IPS-18a (cell line): ENCODE data around the gene TULP3.

Source experiments
- H3K27ac ChIP-seq: one replicate; pipeline ENCODE4 v1.5.1; 2013; ENCODE audit warnings: low read length
- H3K27me3 ChIP-seq: one replicate; pipeline ENCODE4 v1.6.1; 2013; ENCODE audit warnings: mild to moderate bottlenecking, low read length; ENCODE audit not compliant: control insufficient read depth, insufficient read depth
- H3K36me3 ChIP-seq: one replicate; pipeline ENCODE4 v1.6.1; 2013; ENCODE audit warnings: low read depth, low read length; ENCODE audit not compliant: control insufficient read depth
- H3K4me1 ChIP-seq: one replicate; pipeline ENCODE4 v1.6.1; 2013; ENCODE audit warnings: low read depth, low read length; ENCODE audit not compliant: control insufficient read depth
- H3K4me3 ChIP-seq: one replicate; pipeline ENCODE4 v1.5.1; 2013; ENCODE audit warnings: low read length
- H3K9ac ChIP-seq: one replicate; pipeline ENCODE4 v1.6.1; 2013; ENCODE audit warnings: mild to moderate bottlenecking, low read length, moderate library complexity
- H3K9me3 ChIP-seq: one replicate; pipeline ENCODE4 v1.6.1; 2013; ENCODE audit warnings: low read depth, low read length; ENCODE audit not compliant: control insufficient read depth

TULP3 gene

DNA sequence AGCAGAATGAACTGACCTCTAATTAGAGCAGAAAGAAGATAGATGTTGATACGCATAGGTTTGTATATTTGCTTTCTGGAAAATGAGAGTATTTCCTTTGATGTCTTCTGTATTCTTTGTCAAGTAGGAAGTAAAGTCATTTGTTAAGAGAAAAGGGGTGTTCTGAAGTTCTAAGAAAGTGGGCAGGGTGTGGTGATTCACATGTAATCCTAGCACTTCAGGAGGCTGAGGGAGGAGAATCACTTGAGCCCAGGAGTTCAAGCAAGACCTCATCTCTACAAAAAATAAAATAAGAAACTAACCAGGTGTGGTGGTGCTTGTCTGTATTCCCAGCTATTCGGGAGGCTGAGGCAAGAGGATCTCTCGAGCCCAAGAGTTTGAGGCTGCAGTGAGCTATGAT is 10.8 kb upstream of the TULP3 start:
- no peaks in the 10 kb centered on the region for H3K9me3 ChIP-seq
- H3K27ac ChIP-seq = no peak overlapping the region
- H3K9ac ChIP-seq = no peak overlapping the region
- no peak overlapping the region for H3K4me3 ChIP-seq
- H3K4me1 ChIP-seq = peaks cover 13% of the 10 kb centered on the region
- no peaks in the 10 kb centered on the region for H3K27me3 ChIP-seq
- H3K36me3 ChIP-seq = peaks cover 10% of the 10 kb centered on the region

DNA sequence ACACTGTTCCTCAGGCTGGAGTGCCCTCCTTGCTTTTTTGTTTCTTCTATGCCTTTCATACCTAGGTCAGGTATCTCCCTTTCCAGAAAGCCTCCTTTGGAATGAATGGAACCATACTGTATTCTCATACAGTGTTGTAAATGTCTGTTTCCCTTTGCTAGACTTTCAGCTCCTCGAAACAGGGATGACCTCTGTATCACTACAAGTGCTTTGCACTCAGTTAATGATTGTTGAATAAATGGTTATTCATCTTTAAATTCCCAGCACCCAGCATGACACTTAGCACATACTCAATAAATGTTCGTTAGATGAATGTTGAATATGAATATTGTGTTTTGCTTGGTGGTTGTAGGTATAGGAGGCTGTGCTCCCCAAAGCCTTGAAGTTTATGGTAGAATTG is 5.9 kb upstream of the TULP3 start:
- H3K4me3 ChIP-seq = no peak overlapping the region
- H3K27me3 ChIP-seq = no peaks in the 10 kb centered on the region
- H3K36me3 ChIP-seq = peaks cover 21% of the 10 kb centered on the region
- no peak overlapping the region for H3K27ac ChIP-seq
- H3K9me3 ChIP-seq = no peaks in the 10 kb centered on the region
- peaks cover 6% of the 10 kb centered on the region for H3K4me1 ChIP-seq
- no peak overlapping the region for H3K9ac ChIP-seq

DNA sequence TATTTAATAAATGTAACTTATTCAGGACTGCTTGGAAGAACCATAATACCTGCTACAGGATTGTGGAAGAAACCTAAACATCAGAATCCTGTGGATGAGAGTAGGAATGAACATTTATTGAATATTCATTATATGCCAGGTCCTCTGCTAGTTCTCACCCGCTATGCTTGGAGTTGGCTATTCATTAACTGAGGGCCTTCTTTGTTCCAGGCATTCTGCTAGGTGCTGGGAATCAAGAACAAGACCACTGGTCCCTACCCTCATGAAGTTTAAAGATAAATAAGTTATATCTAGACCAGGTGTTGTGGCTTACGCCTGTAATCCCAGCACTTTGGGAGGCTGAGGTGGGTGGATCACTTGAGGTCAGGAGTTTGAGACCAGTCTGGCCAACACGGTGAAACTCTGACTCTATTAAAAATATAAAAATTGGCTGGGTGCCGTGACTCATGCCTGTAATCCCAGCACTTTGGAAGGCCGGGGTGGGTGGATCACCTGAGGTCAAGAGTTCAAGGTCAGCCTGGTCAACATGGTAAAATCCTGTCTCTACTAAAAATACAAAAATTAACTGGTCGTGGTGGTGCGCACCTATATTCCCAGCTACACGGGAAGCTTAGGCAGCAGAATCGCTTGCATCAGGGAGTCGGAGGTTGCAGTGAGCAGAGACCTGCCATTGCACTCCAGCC is 3.8 kb upstream of the TULP3 start:
- H3K4me1 ChIP-seq = peaks cover 6% of the 10 kb centered on the region
- H3K27ac ChIP-seq = no peak overlapping the region
- no peaks in the 10 kb centered on the region for H3K9me3 ChIP-seq
- H3K36me3 ChIP-seq = peaks cover 20% of the 10 kb centered on the region
- H3K9ac ChIP-seq = no peak overlapping the region
- no peaks in the 10 kb centered on the region for H3K27me3 ChIP-seq
- H3K4me3 ChIP-seq = no peak overlapping the region

DNA sequence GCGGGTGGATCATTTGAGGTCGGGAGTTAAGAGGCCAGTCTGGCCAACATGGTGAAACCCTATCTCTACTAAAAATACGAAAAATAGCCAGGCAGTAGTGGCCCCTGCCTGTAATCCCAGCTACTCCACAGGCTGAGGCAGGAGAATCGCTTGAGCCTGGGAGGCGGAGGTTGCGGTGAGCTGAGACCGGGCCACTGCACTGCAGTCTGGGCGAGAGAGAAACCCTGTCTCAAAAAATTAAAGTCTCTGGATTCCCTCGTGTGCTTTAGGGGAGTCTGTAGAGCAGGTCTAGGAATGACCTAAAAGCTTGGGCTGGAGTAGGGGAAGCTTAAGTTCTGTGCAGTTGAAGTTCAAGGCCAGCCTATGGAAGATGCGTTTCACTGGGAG is 697 bp upstream of the TULP3 start:
- peak overlapping the region; percentile 55 for H3K27ac ChIP-seq
- peak overlapping the region; percentile 89 for H3K4me3 ChIP-seq
- H3K9me3 ChIP-seq = no peaks in the 10 kb centered on the region
- peak overlapping the region; percentile 78 for H3K9ac ChIP-seq
- H3K27me3 ChIP-seq = no peaks in the 10 kb centered on the region
- H3K36me3 ChIP-seq = peaks cover 20% of the 10 kb centered on the region
- peaks cover 1% of the 10 kb centered on the region for H3K4me1 ChIP-seq

DNA sequence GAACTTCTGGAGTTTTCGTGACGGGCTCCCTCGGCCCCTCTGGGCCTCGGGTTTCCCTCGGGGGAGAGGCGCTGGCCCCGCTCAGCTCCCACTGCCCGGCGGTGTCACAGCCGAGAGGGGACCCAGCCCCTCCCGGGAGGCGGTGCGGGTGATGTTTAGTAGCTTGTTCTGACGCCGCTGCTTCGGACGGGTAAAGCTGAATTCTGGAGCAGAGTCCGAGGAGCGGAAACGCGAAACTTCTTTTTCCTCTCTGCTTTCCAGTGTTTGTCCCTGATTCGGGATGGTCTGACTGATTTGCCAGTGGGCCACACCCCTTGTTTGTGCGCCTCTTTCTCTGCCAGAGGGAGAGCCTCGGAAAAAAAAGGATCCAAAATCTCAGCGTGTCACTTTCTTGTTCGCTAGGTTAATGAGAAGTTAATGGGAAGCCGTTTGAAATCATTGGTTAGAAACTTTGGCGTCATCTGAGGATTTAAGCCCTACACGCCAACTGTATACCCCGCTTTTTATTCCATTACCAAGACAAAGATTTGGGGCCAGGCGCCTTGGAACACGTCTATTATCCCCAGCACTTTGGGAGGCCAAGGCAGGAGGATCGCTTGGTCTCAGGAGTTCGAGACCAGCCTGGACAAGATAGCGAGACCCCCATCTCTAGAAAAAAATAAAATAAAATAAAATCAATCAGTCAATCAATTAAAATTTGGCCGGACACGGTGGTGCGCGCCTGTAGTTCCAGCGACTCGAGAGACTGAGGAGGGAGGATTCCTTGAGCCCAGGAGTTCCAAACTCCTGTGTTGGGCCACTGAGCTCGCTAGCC is 756 bp downstream of the TULP3 start:
- Histone ChIP-seq H3K9me3 (no peaks in the 10 kb centered on the region), H3K4me1 (no peaks in the 10 kb centered on the region), H3K27ac (no peak overlapping the region), H3K9ac (peak overlapping the region; percentile 48), H3K36me3 (peaks cover 15% of the 10 kb centered on the region), H3K4me3 (peak overlapping the region; percentile 89), H3K27me3 (no peaks in the 10 kb centered on the region)

DNA sequence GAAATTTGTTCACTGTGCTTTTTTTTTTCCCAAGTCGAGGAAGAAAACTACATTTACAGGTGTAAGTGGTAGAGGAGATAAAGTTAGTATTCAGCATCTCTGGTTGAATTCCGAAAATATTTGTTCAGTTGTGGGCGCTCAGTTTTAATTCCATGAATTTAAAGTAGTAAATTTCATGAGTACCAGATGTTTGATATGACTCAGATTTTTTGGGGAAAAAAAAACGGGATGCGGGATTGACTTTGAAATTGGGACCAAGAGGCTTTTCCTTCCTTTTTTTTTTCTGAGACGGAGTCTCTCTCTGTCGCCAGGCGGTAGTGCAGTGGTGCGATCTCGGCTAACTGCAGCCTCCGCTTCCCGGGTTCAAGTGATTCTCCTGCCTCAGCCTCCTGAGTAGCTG is 1.6 kb downstream of the TULP3 start:
- H3K4me1 ChIP-seq = no peaks in the 10 kb centered on the region
- peak overlapping the region; percentile 89 for H3K4me3 ChIP-seq
- no peak overlapping the region for H3K27ac ChIP-seq
- H3K27me3 ChIP-seq = no peaks in the 10 kb centered on the region
- H3K36me3 ChIP-seq = peaks cover 11% of the 10 kb centered on the region
- H3K9me3 ChIP-seq = no peaks in the 10 kb centered on the region
- no peak overlapping the region for H3K9ac ChIP-seq

DNA sequence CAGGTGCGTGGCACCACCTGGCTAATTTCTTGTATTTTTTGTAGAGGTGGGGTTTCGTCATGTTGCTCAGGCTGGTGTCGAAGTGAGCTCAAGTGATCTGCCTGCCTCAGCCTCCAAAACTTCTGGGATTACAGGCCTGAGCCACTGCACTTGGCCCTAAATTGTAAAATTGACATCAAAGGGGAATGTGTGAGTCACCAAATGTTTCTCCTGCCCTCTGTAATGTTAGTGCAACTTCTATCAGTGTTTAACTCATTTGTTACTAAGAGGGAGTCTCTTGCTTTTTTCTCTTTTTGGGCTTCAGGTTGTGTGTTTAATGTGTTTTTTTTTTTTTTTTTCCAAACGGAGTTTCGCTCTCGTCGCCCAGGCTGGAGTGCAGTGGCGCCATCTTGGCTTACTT is 2.3 kb downstream of the TULP3 start:
- no peaks in the 10 kb centered on the region for H3K27me3 ChIP-seq
- no peaks in the 10 kb centered on the region for H3K9me3 ChIP-seq
- no peak overlapping the region for H3K27ac ChIP-seq
- H3K9ac ChIP-seq = no peak overlapping the region
- no peak overlapping the region for H3K4me3 ChIP-seq
- no peaks in the 10 kb centered on the region for H3K4me1 ChIP-seq
- H3K36me3 ChIP-seq = peaks cover 11% of the 10 kb centered on the region

DNA sequence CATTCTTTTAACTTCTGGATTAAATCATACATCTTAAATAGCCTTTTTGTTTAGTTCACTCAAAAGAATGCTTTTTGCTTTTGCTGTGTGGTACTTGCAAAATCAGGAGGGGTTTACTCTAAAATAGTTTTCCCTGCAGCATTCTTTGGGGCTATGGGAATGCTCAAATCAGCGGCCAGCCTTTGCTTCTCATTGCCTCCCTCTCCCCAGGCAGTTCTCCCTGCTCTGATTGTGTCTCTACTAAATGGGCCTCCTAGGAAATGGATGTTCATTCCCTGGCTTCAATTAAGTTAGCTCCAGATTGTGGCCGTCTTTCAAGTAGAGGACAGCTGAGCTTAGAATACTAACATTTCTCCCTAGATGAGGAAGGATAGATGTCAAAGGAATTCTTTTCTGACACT is 4.4 kb downstream of the TULP3 start:
- H3K4me3 ChIP-seq = no peak overlapping the region
- no peaks in the 10 kb centered on the region for H3K36me3 ChIP-seq
- H3K27ac ChIP-seq = no peak overlapping the region
- H3K4me1 ChIP-seq = no peaks in the 10 kb centered on the region
- no peaks in the 10 kb centered on the region for H3K27me3 ChIP-seq
- no peak overlapping the region for H3K9ac ChIP-seq
- H3K9me3 ChIP-seq = no peaks in the 10 kb centered on the region

DNA sequence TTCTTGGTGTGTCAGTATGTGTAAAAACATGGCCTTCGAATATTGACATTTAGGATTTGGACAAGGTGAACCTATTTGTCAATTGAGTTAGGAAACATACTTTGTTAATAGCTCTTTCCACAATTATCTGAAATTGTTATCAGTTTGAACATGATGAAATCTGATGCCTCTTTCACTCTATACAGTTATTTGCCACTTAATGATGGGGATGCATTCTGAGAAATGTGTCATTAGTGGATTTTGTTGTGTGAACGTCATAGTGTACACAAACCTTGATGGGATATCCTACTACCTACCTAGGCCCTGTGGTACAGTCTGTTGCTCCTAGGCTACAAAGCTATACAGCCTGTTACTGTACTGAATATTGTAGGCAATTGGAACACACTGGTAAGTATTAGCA is 4.8 kb downstream of the TULP3 start:
- no peaks in the 10 kb centered on the region for H3K36me3 ChIP-seq
- no peaks in the 10 kb centered on the region for H3K27me3 ChIP-seq
- no peaks in the 10 kb centered on the region for H3K4me1 ChIP-seq
- H3K27ac ChIP-seq = no peak overlapping the region
- H3K9me3 ChIP-seq = no peaks in the 10 kb centered on the region
- no peak overlapping the region for H3K4me3 ChIP-seq
- no peak overlapping the region for H3K9ac ChIP-seq

DNA sequence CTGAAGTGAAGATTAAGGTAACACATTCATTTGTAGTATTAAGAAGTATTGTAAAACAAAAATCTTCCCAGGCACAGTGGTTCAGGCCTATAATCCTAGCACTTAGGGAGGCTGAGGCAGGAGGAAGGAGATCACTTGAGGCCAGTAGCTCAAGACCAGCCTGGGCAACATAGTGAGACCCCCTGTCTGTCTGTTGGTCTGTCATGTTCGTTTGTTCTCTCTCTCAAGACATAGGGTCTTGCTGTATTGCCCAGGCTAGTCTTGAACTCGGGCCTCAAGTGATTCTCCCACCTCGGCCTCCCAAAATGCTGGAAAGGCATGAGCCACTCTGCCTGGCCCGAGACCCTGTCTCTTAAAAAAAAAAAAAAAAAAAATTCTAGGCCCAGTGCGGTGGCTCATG is 6.7 kb downstream of the TULP3 start:
- Histone ChIP-seq H3K4me3 (no peak overlapping the region), H3K4me1 (no peaks in the 10 kb centered on the region), H3K9me3 (no peaks in the 10 kb centered on the region), H3K27ac (no peak overlapping the region), H3K9ac (no peak overlapping the region), H3K27me3 (no peaks in the 10 kb centered on the region), H3K36me3 (no peaks in the 10 kb centered on the region)

DNA sequence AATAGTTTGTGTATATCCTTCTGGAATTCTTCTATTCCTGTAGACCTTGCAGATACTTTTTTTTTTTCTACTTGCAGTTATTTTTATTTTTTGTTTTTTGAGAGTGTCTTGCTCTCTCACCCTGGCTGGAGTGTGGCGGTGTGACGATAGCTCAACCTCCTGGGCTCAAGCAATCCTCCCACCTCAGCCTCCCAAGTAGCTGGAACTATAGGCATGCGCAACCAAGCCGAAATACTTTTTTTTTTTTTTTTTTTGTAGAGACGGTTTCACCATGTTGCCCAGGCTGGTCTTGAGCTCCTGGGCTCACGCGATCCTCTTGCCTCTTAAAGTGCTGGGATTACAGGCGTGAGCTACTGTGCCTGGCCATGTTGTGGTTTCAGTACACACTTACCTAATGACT is 10.0 kb downstream of the TULP3 start:
- H3K4me3 ChIP-seq = no peak overlapping the region

More for the DNA sequence above, 10.0 kb downstream of the TULP3 start:
- Histone ChIP-seq H3K4me1 (no peaks in the 10 kb centered on the region), H3K9ac (no peak overlapping the region), H3K9me3 (no peaks in the 10 kb centered on the region), H3K36me3 (no peaks in the 10 kb centered on the region), H3K27me3 (no peaks in the 10 kb centered on the region), H3K27ac (no peak overlapping the region)
